GM18520 (cell line): ENCODE data around the gene NUDT1.

Experiments used
- ATAC-seq: cut with Tn5 transposase; IDR thresholded peaks from one replicate; pipeline ENCODE4 v1.9.1; 2021; ENCODE audit not compliant: unreplicated experiment

NUDT1 gene

DNA sequence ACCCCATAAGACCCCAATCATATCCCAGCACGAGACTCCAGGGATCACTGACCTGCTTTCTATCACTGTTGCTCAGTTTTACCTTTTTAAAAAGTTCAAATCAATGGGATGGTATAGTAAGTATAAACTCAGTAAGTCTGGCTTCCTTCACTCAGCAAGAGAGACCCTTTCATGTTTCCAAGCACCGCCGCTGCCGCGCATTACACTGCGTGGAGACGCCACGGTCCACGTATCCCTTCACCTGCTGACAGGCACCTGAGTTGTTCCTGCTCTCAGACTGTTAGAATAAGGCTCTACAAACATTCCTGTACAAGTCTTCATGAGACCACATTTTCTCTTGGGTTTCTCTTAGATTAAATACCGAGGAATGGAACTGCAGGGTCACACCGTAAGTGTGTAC lies 37.6 kb upstream of the NUDT1 start:
- ATAC-seq, result no peak

- ATAC-seq, result no peak
Measured at GRCh38 chr7:2205036-2205780, 36.8 kb upstream of the NUDT1 start.

- no peak for ATAC-seq
Measured at GRCh38 chr7:2208712-2209111, 33.3 kb upstream of the NUDT1 start.

- ATAC-seq, result no peak
Measured at GRCh38 chr7:2209146-2209960, 32.7 kb upstream of the NUDT1 start.

DNA sequence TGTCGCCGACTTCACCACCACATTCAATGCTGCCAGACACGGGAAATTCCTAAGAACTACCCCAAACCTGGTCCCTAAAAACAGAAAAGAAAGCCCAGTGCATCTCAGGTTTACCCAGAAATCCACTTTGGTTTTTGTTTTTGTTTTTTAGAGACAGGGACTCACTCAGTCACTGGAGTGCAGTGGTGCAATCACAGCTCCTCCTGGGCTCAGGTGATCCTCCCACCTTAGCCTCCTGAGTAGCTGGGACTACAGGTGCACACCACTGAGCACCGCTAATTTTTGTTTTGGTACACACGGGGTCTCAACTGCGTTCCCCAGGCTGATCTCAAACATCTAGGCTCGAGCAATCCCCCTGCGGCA lies 32.1 kb upstream of the NUDT1 start:
- no peak for ATAC-seq

DNA sequence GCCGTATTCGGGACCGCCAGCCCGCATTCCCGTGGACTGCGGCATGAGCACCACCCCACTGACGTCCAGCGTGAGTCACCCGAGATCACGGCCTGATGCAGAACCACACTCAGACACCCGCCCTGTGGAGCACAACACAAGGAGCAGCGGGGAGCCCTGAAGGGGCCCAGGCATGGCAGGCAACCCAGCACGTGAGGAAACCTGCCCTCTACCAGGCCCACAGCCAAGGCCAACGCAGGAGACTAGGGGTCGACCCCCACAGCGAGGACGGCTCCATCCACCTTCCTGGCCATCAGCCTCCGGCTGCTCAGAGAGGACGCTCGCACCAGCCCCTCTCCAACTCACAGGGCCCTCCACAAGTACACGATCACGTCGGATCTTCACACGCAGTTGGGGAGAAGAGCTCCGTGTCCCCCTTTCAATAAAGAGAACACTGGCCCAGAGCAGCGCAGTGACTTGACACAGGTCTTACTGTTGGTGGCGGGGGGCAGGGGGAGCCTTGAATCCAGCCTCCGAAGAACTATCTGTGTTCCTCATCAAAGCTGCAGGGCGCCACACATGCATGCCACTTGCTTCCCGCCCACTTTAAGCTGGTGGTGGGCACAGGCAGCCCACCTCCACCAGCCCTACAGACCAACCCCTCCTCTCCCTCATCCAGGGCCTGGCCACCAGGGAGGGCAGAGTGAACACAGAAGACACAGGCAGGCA lies 31.3 kb upstream of the NUDT1 start:
- ATAC-seq, result no peak

- ATAC-seq, result no peak
Measured at GRCh38 chr7:2211259-2211880, 30.7 kb upstream of the NUDT1 start.

DNA sequence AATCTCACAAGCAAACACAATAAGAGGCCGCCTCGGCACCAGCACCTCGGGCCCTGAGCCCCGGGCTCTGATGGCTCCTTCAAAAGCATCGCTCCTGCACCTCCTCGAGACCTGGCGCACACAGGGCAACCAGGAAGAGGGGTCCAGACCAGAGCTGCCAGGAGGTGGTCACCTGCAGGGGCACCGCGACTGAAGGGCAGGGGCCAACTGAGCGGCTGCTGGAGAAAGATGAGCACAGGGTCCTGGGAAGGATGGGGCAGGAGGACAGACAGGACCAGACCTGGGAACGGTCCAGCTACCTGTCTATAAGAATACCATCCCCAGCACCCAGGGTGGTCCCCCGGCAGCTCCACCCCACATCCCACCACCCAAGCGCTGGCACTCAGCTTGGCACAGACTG lies 30.1 kb upstream of the NUDT1 start:
- no peak for ATAC-seq

GRCh38 chr7:2212906-2213305 lies 29.1 kb upstream of the NUDT1 start:
- no peak for ATAC-seq

- no peak for ATAC-seq
Measured at GRCh38 chr7:2213551-2214215, 28.3 kb upstream of the NUDT1 start.

DNA sequence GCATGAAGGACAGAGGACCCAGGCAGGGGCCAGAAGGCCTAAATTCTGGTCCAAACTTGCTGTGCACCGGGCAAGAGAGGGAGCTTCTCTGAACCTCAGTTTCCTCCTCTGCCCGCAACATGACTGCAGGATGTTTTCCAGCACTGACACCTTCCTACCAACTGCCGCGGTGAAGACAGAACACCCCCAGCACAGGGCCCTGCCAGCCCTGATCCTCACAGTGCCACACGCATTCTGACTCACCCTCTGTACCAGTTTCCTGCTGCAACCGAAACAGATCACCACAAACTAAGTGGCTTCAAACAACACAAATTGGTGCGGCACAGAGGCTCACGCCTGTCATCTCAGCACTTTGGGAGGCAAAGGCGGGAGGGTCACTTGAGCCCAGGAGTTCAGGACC lies 27.4 kb upstream of the NUDT1 start:
- ATAC-seq, result no peak

- no peak for ATAC-seq
Measured at GRCh38 chr7:2215851-2216250, 26.2 kb upstream of the NUDT1 start.

DNA sequence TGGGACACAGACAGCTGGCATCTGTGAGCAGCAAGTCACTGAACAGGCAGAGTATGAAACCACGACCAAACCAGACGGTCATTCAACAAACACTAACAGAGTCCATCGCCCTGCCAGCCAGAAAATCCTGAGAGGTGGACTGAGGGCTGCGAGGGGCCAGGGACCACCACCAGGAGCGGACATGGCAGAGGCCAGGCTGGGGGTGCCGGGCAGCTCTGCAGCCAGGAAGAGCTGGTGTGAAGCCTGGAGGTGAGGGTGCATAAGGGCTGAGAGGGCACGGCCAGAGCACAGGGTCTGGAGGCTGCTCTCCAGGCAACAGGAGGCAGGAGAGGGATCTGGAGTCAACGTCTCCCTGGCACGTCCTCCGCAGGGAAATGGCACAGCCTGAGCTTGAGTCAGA lies 24.8 kb upstream of the NUDT1 start:
- ATAC-seq, result no peak

DNA sequence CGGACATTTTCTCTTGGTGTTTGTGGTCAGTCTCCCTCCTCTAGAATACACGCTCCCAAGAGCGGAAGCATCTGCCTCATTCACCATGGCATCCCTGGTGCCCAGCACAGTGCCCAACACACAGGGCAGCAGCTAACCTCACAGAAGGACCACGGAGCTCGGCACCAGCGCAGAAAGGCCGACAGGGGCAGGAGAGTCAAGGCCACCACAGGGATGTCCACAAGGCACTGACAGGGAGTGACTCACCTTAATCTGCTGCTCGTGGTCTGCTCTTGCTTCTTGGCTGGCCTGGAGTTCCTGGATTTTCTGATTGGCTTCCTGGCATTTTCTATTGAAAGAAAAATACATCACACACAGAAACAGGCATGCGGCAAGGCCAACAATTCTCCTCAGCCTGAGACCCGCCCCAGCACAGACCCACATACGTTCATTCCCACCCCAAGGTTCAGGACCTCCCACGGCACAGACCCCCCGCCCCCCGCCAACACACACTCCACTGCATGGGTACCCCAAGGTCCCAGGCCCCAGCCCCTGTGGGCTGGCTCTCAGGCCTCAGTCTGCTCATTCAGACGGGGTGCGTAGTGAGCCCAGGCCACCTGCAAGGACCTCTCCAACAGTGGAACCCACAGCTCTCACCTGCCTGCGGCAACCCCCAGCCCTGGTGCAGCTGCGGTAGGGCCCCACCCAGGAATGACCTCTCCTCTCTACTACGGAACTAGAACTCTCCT lies 24.1 kb upstream of the NUDT1 start:
- no peak for ATAC-seq

DNA sequence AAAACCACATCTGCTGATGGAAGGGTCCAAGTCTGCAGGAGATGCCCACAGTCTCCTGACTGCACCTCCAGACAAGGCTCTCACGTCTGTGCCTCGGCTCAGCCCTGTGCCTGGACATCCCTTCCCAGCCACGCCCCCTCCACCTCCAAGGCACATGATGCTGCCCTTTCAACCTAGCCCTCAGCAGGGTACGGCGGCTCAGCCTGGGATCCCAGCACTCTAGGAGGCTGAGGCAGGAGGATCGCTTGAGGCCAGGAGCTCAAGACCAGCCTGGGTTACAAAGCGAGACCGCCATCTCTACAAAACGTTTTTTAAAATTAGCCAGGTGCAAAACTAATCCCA lies 23.6 kb upstream of the NUDT1 start:
- no peak for ATAC-seq

GRCh38 chr7:2219136-2219535 lies 22.9 kb upstream of the NUDT1 start:
- no peak for ATAC-seq

- no peak for ATAC-seq
Measured at GRCh38 chr7:2219606-2220005, 22.4 kb upstream of the NUDT1 start.

DNA sequence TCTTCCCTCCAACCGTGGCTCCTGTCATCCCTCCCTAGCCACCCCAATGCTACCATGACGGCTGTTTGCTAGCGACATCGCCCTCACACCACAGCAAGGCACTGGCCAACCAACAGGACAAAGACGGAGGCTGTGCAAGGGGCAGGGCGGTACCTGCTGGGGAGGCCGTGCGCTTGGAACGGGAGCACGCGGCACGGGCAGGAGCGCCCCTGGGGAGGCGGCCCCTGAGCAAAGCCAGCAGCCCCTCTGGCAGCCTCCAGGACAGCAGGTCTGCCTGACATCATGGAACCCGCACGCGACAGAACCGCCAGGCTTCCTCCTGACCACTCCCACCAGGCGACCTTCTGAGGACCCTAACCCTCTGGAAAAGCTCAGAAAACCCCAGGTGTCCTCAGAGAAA lies 22.0 kb upstream of the NUDT1 start:
- no peak for ATAC-seq

DNA sequence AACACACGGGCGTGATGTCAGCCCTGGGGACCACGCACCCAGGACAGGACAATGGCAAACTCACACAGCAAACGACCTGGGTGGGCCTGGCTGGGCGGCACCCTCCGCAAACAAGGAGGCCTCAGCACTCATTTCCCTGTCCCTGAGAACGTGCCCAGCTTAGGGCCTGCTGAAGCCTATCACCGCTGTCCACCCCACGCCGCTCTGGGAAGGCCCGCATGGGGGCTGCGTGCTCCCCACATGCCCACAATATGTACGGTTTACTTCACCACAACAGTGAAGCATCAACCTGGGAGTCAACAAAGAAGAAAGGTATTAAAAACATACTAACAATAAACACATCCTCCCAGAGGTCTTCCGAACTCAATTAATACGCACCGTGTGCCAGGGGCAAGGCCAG lies 21.5 kb upstream of the NUDT1 start:
- ATAC-seq, result no peak

DNA sequence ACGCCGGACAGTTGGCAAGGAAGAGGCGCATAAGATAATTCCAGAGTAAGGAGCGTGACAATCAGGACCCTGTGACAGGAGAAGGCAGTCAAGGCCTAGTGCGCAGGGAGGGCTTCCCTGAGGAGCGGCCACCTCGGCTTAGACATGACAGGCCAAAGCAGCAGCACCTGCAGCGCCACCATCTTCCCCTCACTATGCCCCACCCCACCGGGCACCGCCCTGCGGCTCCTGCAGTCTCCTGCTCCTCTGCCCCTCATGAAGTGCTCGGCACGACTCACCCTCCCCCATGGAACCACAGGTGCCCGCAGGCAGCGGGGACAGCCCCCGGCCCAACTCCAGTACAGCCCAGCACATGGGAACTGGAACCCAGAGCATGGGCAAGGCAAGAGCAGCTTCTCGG lies 21.1 kb upstream of the NUDT1 start:
- no peak for ATAC-seq

DNA sequence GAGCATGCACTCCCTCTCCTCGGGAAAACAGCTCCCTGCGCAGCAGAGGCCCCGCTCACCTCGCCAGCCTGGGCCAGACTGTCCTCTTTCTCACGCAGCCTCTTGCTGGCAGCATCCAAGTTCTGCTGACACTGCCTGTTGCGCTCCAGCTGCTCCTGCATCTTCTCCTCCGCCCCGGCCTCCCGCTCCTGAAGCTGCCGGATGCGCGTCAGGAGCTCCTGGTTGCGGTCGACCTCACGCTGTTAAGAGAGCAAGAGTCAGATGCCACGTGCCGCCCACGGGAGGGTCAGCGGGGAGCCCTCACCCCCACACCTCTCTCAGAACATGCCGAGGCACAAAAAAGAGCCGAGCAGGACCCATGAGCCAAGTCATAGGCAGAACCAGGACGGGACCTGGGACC lies 19.5 kb upstream of the NUDT1 start:
- ATAC-seq, result no peak
